Measurements from ENCODE around the gene EPS8L1.
"Not testable (repeated sequence)": the region's sequence is repeated elsewhere in the genome, so short reads cannot be mapped to it uniquely, and the experiment has no call there.

The EPS8L1 gene

GRCh38 chr19:55095260-55096060, 19.8 kb downstream of the EPS8L1 start:
- no peak for DNase-seq

GRCh38 chr19:55096061-55096701, 20.5 kb downstream of the EPS8L1 start:
- no peak for DNase-seq

- no peak for DNase-seq
Measured at GRCh38 chr19:55097864-55098715, 22.4 kb downstream of the EPS8L1 start.

GRCh38 chr19:55098716-55099556, 23.3 kb downstream of the EPS8L1 start:
- no peak for DNase-seq

- no peak for DNase-seq
Measured at GRCh38 chr19:55099557-55100506, 24.2 kb downstream of the EPS8L1 start.

GRCh38 chr19:55101261-55101660, 25.6 kb downstream of the EPS8L1 start:
- no peak for DNase-seq

GRCh38 chr19:55103190-55103589, 27.5 kb downstream of the EPS8L1 start:
- no peak for DNase-seq

- DNase-seq = no peak
Measured at GRCh38 chr19:55105237-55105636, 29.6 kb downstream of the EPS8L1 start.

GRCh38 chr19:55106591-55106990, 30.9 kb downstream of the EPS8L1 start:
- no peak for DNase-seq

- not testable (repeated sequence) for DNase-seq
Measured at GRCh38 chr19:55107252-55107651, 31.6 kb downstream of the EPS8L1 start.

GRCh38 chr19:55109527-55110291, 34.0 kb downstream of the EPS8L1 start:
- no peak for DNase-seq

- no peak for DNase-seq
Measured at GRCh38 chr19:55111238-55111831, 35.7 kb downstream of the EPS8L1 start.

GRCh38 chr19:55112246-55112776, 36.6 kb downstream of the EPS8L1 start:
- DNase-seq = no peak

GRCh38 chr19:55112777-55113569, 37.3 kb downstream of the EPS8L1 start:
- DNase-seq = no peak

GRCh38 chr19:55113570-55114039, 37.9 kb downstream of the EPS8L1 start:
- peak; percentile 79 for DNase-seq

GRCh38 chr19:55114566-55115145, 39.0 kb downstream of the EPS8L1 start:
- DNase-seq = no peak

- peak; percentile 20 for DNase-seq
Measured at GRCh38 chr19:55115446-55116065, 39.9 kb downstream of the EPS8L1 start.

Measured in fibroblast of skin of abdomen (primary cell).